ENCODE measurements around the gene PCOLCE2.

PCOLCE2 gene

DNA sequence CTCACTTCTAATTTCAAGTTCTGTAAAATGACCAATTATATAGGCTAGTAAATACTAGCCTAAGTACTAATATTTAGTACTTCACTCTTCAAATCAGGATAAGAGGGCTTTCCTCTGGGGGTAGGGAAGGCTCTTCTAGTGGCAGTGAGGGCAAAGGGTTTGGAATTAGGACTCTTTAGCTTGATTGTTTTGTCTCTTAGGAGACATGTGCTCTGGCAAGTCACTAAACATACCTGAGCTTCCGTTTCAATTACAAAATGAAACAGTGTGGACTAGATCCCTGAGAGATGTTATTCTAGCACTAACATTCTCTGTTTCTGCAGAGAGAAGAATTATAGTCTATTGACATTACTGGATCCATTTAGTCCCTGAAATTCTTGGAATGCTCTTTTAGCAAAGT, 71.5 kb downstream of the PCOLCE2 start:
- no peak overlapping the region for H3K9ac ChIP-seq (ENCODE audit: low read length)
- TF ChIP-seq, protein P1, sequence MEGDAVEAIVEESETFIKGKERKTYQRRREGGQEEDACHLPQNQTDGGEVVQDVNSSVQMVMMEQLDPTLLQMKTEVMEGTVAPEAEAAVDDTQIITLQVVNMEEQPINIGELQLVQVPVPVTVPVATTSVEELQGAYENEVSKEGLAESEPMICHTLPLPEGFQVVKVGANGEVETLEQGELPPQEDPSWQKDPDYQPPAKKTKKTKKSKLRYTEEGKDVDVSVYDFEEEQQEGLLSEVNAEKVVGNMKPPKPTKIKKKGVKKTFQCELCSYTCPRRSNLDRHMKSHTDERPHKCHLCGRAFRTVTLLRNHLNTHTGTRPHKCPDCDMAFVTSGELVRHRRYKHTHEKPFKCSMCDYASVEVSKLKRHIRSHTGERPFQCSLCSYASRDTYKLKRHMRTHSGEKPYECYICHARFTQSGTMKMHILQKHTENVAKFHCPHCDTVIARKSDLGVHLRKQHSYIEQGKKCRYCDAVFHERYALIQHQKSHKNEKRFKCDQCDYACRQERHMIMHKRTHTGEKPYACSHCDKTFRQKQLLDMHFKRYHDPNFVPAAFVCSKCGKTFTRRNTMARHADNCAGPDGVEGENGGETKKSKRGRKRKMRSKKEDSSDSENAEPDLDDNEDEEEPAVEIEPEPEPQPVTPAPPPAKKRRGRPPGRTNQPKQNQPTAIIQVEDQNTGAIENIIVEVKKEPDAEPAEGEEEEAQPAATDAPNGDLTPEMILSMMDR (IDR thresholded peaks at IDR 0.05; ENCODE audit: low read length), result no peak
- no peak for TF ChIP-seq EZH2 (IDR thresholded peaks at IDR 0.05; ENCODE audit: borderline replicate concordance, low read length)
- no peaks in the 10 kb centered on the region for H3F3A ChIP-seq (ENCODE audit: insufficient read depth, low read length)
- H3K79me2 ChIP-seq (ENCODE audit: insufficient read depth, low read length), result no peaks in the 10 kb centered on the region
- no peak overlapping the region for H2AFZ ChIP-seq (ENCODE audit: low read length)
- H3K9me3 ChIP-seq (ENCODE audit: low read length), result no peaks in the 10 kb centered on the region
- H3K36me3 ChIP-seq (ENCODE audit: insufficient read depth, low read length), result no peaks in the 10 kb centered on the region
- H3K27ac ChIP-seq (ENCODE audit: low read depth, low read length, poor library complexity, severe bottlenecking), result no peak overlapping the region
- H3K4me3 ChIP-seq (ENCODE audit: low read depth, low read length, poor library complexity, severe bottlenecking), result no peak overlapping the region
- H4K20me1 ChIP-seq (ENCODE audit: insufficient read depth, low read length), result no peaks in the 10 kb centered on the region
- H3K4me2 ChIP-seq (ENCODE audit: low read length), result no peak overlapping the region
- H3K4me1 ChIP-seq (ENCODE audit: insufficient read depth, low read length, severe bottlenecking), result no peaks in the 10 kb centered on the region
- H3K27me3 ChIP-seq (ENCODE audit: insufficient read depth, low read length), result no peaks in the 10 kb centered on the region
- H3K9me2 ChIP-seq (ENCODE audit: low read depth, low read length), result no peaks in the 10 kb centered on the region

DNA sequence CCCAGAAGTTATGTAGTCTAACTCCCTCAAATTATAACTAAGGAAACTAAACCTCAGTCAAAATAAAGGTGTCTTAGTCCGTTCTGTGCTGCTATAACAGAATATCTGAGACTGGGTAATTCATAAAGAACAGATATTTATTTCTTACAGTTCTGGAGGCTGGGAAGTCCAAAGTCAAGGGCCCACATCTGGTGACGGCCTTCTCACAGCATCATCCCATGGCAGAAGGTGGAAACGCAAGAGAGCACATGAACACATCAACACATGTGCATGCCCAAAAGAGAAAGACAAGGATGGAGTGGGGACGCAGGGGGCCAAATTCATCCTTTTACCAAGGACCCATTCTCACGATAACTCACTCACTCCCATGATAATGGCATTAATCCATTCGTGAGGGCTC, 73.1 kb downstream of the PCOLCE2 start:
- Histone ChIP-seq H3K9me2 (ENCODE audit: low read depth, low read length) (no peaks in the 10 kb centered on the region), H3K9me3 (ENCODE audit: low read length) (no peaks in the 10 kb centered on the region), H4K20me1 (ENCODE audit: insufficient read depth, low read length) (no peaks in the 10 kb centered on the region), H3K4me1 (ENCODE audit: insufficient read depth, low read length, severe bottlenecking) (no peaks in the 10 kb centered on the region), H2AFZ (ENCODE audit: low read length) (no peak overlapping the region), H3K4me2 (ENCODE audit: low read length) (no peak overlapping the region), H3K27ac (ENCODE audit: low read depth, low read length, poor library complexity, severe bottlenecking) (no peak overlapping the region), H3K4me3 (ENCODE audit: low read depth, low read length, poor library complexity, severe bottlenecking) (no peak overlapping the region), H3K79me2 (ENCODE audit: insufficient read depth, low read length) (no peaks in the 10 kb centered on the region), H3K36me3 (ENCODE audit: insufficient read depth, low read length) (no peaks in the 10 kb centered on the region), H3K9ac (ENCODE audit: low read length) (no peak overlapping the region), H3F3A (ENCODE audit: insufficient read depth, low read length) (no peaks in the 10 kb centered on the region), H3K27me3 (ENCODE audit: insufficient read depth, low read length) (no peaks in the 10 kb centered on the region)
- TF ChIP-seq EZH2 (IDR thresholded peaks at IDR 0.05; ENCODE audit: borderline replicate concordance, low read length), result no peak
- TF ChIP-seq, protein P1 (IDR thresholded peaks at IDR 0.05; ENCODE audit: low read length), result no peak

DNA sequence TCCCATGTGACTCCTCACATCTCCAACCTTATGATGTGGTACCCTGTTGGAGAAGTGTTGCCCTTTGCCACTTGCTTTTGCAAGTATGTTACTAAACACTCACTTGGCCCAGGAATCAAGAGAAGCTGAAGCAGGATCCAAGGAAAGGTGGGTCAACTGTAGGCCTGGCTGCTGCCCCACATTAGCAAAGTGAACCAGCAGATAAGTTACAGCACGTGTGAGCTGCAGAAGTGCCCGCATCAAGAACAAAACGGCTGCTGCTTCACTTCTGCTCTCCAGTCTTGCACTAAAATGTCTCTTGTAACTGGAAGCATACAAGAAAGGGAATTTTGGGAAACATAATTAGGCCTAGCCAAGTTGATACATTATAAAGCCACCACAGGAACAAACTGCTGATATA, 79.6 kb downstream of the PCOLCE2 start:
- Histone ChIP-seq H3K36me3 (ENCODE audit: insufficient read depth, low read length) (no peaks in the 10 kb centered on the region), H3K27ac (ENCODE audit: low read depth, low read length, poor library complexity, severe bottlenecking) (no peak overlapping the region), H2AFZ (ENCODE audit: low read length) (no peak overlapping the region), H3K27me3 (ENCODE audit: insufficient read depth, low read length) (no peaks in the 10 kb centered on the region), H3K9ac (ENCODE audit: low read length) (no peak overlapping the region), H3K9me2 (ENCODE audit: low read depth, low read length) (peaks cover 7% of the 10 kb centered on the region; the same call in 1 of the 2 replicates), H3K4me1 (ENCODE audit: insufficient read depth, low read length, severe bottlenecking) (no peaks in the 10 kb centered on the region), H3K4me2 (ENCODE audit: low read length) (no peak overlapping the region), H3K79me2 (ENCODE audit: insufficient read depth, low read length) (no peaks in the 10 kb centered on the region), H3K9me3 (ENCODE audit: low read length) (no peaks in the 10 kb centered on the region), H4K20me1 (ENCODE audit: insufficient read depth, low read length) (no peaks in the 10 kb centered on the region), H3K4me3 (ENCODE audit: low read depth, low read length, poor library complexity, severe bottlenecking) (no peak overlapping the region), H3F3A (ENCODE audit: insufficient read depth, low read length) (no peaks in the 10 kb centered on the region)
- TF ChIP-seq, protein P1 (IDR thresholded peaks at IDR 0.05; ENCODE audit: low read length), result no peak
- TF ChIP-seq EZH2 (IDR thresholded peaks at IDR 0.05; ENCODE audit: borderline replicate concordance, low read length), result no peak
